GM18867 (cell line): ENCODE measurements around the gene GDPD1.
"Not testable (repeated sequence)": the region's sequence is repeated elsewhere in the genome, so short reads cannot be mapped to it uniquely, and the experiment has no call there.

Experiments
- ATAC-seq: cut with Tn5 transposase; IDR thresholded peaks from one replicate; pipeline ENCODE4 v1.9.1; 2021; ENCODE audit warnings: mild to moderate bottlenecking, moderate library complexity; ENCODE audit not compliant: unreplicated experiment

Gene GDPD1

DNA sequence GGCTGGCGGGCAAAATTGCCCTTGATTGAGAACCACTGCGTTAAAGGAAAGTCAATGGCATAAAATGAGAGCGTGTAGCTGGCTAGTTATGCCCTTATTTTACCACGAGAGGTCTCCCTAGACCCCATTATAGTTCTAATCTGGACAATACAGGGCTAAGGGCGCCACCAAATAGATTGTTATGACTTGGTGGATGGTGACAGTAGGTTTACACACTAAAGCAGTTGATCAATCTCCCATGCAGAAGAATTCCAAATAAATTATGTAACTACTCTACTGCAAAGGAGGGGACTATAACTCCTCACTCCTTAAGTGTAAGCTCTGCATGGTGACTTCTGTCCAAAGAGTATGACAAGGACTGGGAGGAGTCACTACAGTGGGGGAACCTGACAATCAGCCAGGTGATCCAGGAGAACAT, 90.7 kb downstream of the GDPD1 start:
- ATAC-seq: peak; percentile 58

DNA sequence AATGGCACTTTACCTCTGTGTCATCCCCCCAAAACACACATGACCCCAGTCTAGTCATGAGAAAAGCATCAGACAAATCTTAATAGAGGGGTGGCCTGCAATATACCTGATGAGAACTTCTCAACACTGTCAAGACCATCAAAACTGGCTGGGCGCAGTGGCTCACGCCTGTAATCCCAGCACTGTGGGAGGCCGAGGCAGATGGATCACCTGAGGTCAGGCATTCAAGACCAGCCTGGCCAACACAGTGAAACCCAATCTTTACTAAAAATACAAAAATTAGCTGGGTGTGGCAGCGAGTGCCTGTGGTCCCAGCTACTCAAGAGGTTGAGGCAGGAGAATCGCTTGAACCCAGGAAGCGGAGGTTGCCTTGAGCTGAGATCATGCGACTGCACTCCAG, 91.2 kb downstream of the GDPD1 start:
- ATAC-seq: not testable (repeated sequence)

GRCh38 chr17:59315866-59316265, 95.6 kb downstream of the GDPD1 start:
- no peak for ATAC-seq
